HL-60 (cell line): Measurements from ENCODE around the gene HVCN1.

Experiments used
- CTCF ChIP-seq: IDR thresholded peaks from one replicate; pipeline ENCODE4 v1.5.1; 2011; ENCODE audit warnings: low read length, control low read depth, inconsistent platforms; ENCODE audit not compliant: insufficient read depth
- POLR2AphosphoS5 ChIP-seq: IDR thresholded peaks from 2 replicates; pipeline ENCODE4 v1.6.1; 2012; ENCODE audit warnings: low read depth

- TF ChIP-seq CTCF (no peak), POLR2AphosphoS5 (no peak; the same call in 1 of the 2 replicates)
Observed at GRCh38 chr12:110718222-110718908, 29.4 kb upstream of the HVCN1 start.
